T-helper 2 cell treated with Interferon-gamma antibody and Interleukin-4, amounts not matched to agents 5 μg/mL and 100 μg/mL, for 36 hours (primary cell): ENCODE measurements around the gene TMEM273.

Experiments used
- DNase-seq: peaks from one replicate; pipeline ENCODE4 v3.0.0; 2021; ENCODE audit warnings: low spot score
- H3K27ac Mint-ChIP-seq: one replicate; pipeline ENCODE4 v1.8.0; 2021; ENCODE audit warnings: mild to moderate bottlenecking, mixed read lengths
- H3K27me3 Mint-ChIP-seq: one replicate; pipeline ENCODE4 v1.8.0; 2021; ENCODE audit warnings: low read depth, mixed read lengths
- H3K36me3 Mint-ChIP-seq: one replicate; pipeline ENCODE4 v1.8.0; 2021; ENCODE audit warnings: low read depth, mixed read lengths
- H3K4me1 Mint-ChIP-seq: one replicate; pipeline ENCODE4 v1.8.0; 2021; ENCODE audit warnings: low read depth, mixed read lengths
- H3K4me3 Mint-ChIP-seq: one replicate; pipeline ENCODE4 v1.8.0; 2022; ENCODE audit warnings: mild to moderate bottlenecking, moderate library complexity, mixed read lengths
- H3K9me3 Mint-ChIP-seq: one replicate; pipeline ENCODE4 v1.8.0; 2021; ENCODE audit warnings: mixed read lengths

The TMEM273 gene

DNA sequence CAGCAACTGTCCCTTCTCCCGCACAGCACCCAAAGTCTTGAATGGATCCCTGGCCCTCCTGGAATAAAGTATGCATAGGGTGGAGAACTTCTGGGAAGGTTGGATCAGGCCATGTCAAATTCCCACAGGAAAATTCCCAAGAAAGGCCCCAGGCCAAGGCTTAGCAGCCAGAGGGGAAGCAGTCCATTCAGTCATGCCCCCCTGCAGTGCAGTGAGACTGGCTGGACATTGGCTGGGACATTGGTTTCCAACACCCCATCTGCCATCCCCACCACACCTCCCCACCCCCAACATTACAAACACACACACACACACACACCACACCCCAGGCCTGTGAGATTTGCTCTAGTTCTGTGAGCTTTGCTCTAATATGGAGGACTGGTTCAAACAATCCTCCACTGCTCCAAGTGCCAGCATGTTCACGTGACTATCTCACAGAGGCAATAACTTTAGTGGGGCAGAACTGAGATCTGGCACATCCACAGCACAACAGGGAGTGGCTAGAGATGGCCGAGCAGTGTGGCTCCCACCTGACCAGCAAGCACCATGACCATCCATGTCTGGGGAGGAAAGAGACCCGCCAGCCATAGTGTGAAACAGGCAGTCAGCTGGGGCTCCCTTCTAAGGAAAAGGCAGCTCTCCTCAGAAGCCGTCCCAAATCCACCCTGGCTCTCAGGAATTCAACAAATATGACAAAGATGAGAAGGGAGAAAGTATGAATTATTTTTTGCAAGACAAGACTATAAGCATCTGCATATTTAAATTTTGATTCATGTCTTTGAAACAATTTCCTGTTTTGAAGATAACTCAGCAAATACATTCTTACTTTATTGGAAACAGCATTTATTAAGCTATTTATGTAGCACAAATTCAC lies 47.6 kb downstream of the TMEM273 start:
- Mint-ChIP-seq H3K4me1 (no peaks in the 10 kb centered on the region), H3K9me3 (peaks cover 7% of the 10 kb centered on the region), H3K27ac (no peak overlapping the region), H3K36me3 (no peaks in the 10 kb centered on the region), H3K27me3 (peaks cover 10% of the 10 kb centered on the region), H3K4me3 (no peak overlapping the region)
- DNase-seq: no peak

DNA sequence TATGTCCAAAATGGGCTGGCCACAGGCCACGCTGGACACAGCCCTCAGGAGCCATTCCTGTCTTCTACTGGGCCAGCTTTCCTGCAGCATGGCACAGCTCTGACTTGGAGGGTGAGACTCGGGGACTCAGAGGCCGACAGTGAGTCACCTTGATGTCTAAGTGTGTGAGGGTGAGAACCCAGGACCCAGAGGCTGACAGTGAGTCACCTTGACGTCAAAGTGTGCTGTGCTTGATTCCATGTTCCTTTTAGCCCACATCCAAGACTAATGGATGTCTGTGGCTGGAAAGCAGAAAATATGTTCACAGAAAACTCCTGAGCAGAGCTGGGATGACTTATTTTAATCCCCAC lies 48.4 kb downstream of the TMEM273 start:
- Mint-ChIP-seq H3K4me1 (no peaks in the 10 kb centered on the region), H3K27me3 (peaks cover 10% of the 10 kb centered on the region), H3K4me3 (no peak overlapping the region), H3K27ac (no peak overlapping the region), H3K9me3 (peaks cover 7% of the 10 kb centered on the region), H3K36me3 (no peaks in the 10 kb centered on the region)
- DNase-seq: no peak

DNA sequence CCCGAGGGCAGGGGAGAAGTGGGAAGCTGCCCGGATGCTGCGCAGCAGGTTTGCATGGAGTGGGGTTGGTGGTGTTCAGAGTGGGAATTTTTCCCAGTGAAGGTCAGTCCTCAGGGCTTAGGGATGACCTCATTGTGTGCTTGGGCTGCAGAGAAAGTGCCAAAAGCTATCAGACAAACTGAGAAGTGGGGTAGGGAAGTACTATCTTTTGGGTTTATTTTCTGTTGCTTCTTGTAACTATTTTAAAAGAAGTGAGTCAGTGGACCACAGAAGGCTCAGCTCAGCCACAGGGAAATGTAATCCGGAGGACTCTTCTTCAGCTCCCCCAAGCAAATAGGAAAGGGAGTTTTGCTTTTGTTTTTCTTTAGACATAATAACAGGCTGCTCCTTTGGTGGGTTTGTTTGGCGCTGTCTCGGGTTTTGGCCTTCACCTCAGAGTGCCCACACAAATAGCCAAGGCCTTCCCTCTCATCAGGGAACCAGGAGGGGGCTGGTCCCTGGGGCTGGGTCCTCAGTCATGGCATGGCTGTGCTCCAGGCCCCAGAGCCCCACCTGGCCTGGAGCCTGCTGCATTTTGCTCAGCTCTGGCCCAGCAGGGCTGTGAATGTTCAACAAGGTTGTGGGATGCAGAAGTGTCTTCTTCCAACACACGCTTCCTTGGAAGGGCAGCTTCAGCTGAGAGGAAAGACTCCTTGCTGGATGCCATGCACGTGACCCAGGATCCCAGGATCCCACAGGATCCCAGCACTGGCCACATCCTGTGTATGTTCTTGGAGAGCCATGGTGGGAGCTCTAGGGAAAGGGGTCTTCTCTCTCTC lies 49.0 kb downstream of the TMEM273 start:
- H3K27ac Mint-ChIP-seq: no peak overlapping the region
- peaks cover 14% of the 10 kb centered on the region for H3K27me3 Mint-ChIP-seq
- H3K36me3 Mint-ChIP-seq: no peaks in the 10 kb centered on the region
- no peak overlapping the region for H3K4me3 Mint-ChIP-seq
- no peak for DNase-seq
- H3K9me3 Mint-ChIP-seq: peaks cover 7% of the 10 kb centered on the region
- no peaks in the 10 kb centered on the region for H3K4me1 Mint-ChIP-seq

DNA sequence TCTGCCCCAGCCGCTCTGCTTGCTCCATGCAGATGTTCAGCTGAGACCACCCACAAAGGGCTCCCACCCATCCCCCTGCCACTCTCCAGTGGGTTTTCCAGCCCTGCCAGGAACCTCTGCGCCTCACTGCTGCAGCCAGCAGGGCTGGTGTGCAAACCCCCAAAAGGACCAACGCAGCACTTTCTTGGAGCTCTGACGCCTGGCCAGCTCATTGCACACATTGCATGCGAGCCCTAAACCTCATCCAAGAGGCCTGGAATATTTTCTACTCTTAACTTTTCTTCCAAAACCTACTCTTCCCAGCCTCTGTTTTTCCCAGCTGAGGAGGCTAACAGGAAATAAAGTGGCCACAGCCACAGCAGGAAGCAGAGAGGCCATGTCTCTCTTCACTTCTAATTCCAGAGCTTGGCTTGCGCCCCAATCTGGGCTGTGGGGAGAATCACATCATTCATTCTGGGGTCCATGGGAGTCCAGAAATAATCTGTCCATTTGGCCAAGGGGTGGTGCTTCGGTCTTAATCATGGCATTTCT lies 49.8 kb downstream of the TMEM273 start:
- DNase-seq: no peak
- H3K4me1 Mint-ChIP-seq: no peaks in the 10 kb centered on the region
- no peak overlapping the region for H3K27ac Mint-ChIP-seq
- no peaks in the 10 kb centered on the region for H3K36me3 Mint-ChIP-seq
- peaks cover 14% of the 10 kb centered on the region for H3K27me3 Mint-ChIP-seq
- H3K4me3 Mint-ChIP-seq: no peak overlapping the region
- peaks cover 7% of the 10 kb centered on the region for H3K9me3 Mint-ChIP-seq

DNA sequence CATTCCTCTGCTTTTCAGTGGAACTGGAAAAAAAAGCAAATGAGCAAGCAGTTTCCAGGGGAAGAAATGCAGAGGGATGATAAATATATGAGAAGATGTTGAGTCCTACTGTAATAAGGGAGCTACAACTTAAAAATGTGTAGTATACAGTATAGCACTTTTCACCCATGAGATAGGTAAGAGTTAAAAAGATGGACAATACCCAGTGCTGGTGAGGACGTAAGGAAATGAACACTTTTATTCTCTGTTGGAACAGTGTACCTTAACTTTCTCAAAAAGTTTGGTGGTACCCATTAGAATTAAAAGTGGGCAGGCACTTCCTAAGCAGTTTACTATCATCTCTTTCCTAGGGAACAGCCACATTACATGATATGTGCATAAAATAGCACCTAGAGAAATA lies 51.7 kb downstream of the TMEM273 start:
- peaks cover 7% of the 10 kb centered on the region for H3K9me3 Mint-ChIP-seq
- no peak overlapping the region for H3K4me3 Mint-ChIP-seq
- H3K36me3 Mint-ChIP-seq: no peaks in the 10 kb centered on the region

DNA sequence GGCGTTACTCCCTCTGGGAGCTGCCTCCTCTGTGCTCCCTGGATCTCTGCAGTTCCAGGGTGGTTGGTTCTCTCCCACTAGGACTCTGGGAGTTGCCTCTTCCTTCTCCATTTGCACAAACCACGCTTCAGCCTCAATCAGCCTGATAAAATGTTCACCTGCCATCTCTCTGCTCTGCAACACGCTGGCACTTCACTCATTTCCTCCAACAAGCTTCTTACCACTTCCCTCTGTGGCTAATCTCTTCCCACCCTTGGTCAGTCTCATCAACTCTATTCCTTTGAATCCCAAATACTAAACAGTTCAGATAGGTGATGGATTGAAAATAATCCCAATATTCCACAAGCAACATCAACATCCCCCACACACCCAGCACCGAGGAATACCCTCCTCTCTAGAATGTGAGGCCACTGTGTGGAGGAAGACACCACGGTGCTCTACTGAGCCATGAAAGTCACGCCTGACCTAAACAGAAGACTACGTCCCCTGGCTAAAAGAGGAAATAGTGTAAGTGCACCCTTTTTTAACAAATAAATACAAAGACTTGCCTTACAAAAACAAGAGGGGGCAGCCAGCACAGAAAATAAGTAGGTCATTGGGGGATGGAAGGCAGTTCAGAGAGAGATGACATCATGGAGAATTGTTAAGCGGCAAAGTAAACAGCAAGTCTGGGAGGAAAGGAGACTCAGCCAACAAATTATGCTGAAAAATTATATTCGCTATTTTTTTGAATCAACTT lies 52.4 kb downstream of the TMEM273 start:
- Mint-ChIP-seq H3K36me3 (no peaks in the 10 kb centered on the region), H3K4me3 (no peak overlapping the region), H3K27me3 (peaks cover 14% of the 10 kb centered on the region), H3K4me1 (no peaks in the 10 kb centered on the region), H3K9me3 (peaks cover 7% of the 10 kb centered on the region), H3K27ac (no peak overlapping the region)
- DNase-seq: no peak

More for the DNA sequence above, 51.7 kb downstream of the TMEM273 start:
- peaks cover 14% of the 10 kb centered on the region for H3K27me3 Mint-ChIP-seq
- H3K4me1 Mint-ChIP-seq: no peaks in the 10 kb centered on the region
- DNase-seq: no peak
- H3K27ac Mint-ChIP-seq: no peak overlapping the region

DNA sequence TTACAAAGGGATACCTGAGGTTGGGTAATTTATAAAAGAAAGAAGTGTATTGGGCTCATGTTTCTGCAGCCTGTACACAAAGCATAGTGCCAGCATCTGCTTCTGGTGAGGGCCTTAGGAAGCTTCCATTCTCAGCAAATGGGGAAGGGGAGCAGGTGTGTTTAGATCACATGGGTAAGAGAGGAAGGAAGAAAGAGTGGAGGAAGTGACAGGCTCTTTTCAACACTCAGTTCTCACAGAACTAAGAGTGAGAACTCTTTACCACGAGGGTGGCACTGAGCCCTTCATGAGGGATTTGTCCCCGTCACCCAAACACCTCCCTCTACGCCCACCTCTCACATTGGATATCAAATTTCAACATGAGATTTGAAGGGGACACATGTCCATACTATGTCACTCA lies 53.9 kb downstream of the TMEM273 start:
- peaks cover 19% of the 10 kb centered on the region for H3K27me3 Mint-ChIP-seq
- H3K4me1 Mint-ChIP-seq: no peaks in the 10 kb centered on the region
- peaks cover 7% of the 10 kb centered on the region for H3K9me3 Mint-ChIP-seq
- no peak for DNase-seq
- H3K4me3 Mint-ChIP-seq: no peak overlapping the region
- no peaks in the 10 kb centered on the region for H3K36me3 Mint-ChIP-seq
- no peak overlapping the region for H3K27ac Mint-ChIP-seq

DNA sequence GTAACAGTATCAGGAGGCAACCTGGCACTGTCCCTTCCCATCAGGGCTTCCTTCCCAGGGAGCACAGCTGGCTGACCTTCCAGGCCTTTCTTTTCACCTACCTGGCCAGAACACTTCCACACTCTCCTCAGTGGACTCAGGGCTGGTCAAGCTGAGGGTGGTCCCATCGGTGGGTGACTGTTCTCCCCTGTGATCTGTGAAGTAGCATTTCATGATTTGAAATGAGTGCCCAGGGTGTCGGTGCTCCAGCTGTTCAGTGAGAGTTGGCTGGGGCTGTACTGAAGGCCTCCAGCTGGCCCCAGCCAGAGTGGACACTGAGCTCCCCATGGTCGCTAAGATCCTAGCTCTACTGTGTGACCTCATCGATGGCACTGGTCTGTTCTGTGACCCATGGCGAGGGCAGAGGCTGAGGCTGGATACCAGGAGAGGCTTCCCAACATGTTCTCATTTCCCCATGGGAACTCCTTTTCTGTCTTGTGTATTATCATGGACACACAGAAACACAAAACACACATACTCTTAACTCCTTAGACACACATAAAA lies 54.4 kb downstream of the TMEM273 start, which contains the start of gene FAM170B:
FAM170B (minus strand) TSS at position 316 of the 543 bp plus-strand sequence; CDS start at position 213, 103 bp downstream.
- Mint-ChIP-seq H3K9me3 (peaks cover 7% of the 10 kb centered on the region), H3K27me3 (peaks cover 24% of the 10 kb centered on the region), H3K27ac (no peak within 1 kb of the TSS), H3K4me3 (no peak within 1 kb of the TSS), H3K36me3 (no peaks in the 10 kb centered on the region), H3K4me1 (no peaks in the 10 kb centered on the region)
- DNase-seq: no peak

DNA sequence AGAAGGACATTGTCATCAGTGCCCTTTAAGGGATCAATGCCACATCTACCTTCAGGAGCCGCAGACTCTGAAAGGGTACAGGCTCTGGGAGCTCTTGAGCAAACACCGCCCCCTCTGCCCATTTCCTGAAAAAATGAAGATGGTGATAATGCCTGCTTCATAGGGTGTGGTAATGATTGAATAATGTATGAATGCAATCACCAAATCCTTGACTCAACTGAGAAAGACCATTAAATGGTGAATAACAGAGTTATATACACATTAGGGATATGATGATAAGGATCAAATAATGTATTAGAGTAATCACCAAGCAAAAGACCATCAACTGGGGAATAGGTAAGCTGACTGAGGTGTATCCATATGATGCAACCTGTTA lies 55.8 kb downstream of the TMEM273 start:
- no peak overlapping the region for H3K4me3 Mint-ChIP-seq
- H3K4me1 Mint-ChIP-seq: no peaks in the 10 kb centered on the region
- no peaks in the 10 kb centered on the region for H3K36me3 Mint-ChIP-seq
- no peak overlapping the region for H3K27ac Mint-ChIP-seq
- H3K27me3 Mint-ChIP-seq: peaks cover 29% of the 10 kb centered on the region
- peaks cover 7% of the 10 kb centered on the region for H3K9me3 Mint-ChIP-seq
- no peak for DNase-seq

DNA sequence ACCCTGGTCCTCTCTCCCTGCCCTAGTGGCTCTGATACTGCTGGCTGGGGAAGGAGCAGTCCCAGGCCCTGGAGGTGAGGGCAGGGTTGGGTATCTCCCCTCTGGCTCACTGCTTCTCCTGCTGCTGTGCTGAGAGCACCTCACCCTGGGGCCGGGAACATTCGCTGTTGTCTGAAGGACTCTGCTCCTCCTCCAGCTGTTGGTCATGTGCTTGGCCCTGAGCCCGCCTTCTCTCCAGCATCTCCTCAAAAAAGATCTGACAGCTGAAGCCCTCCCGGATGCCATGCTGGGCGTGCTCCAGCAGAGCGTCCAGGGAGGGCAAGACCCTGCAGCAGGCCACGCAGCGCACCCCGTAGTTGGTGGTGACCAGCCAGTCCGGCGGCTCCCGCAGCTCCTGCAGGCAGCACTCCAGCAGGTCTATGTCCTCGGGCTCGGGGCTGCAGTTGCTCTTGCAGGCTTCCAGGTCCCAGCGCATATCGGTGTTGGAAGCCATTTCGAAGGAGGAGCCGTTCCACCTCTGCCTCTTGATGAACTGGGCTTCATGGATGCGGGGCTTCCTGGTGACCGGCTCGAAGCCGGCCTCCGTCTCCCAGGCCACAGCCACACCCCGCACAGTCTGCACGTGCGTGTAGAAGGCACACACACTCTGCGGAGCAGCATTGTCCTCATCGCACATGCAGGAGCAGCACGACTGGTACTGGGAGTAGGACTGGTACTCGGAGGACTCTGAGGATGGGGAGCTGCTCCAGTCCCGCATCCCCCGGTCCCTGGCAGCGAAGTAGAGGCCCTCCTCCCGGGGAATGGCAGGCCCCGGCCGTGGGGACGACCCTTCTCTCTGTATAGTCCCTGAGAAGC lies 56.5 kb downstream of the TMEM273 start:
- Mint-ChIP-seq H3K36me3 (no peaks in the 10 kb centered on the region), H3K27me3 (peaks cover 27% of the 10 kb centered on the region), H3K27ac (no peak overlapping the region), H3K4me1 (no peaks in the 10 kb centered on the region), H3K9me3 (peaks cover 4% of the 10 kb centered on the region), H3K4me3 (no peak overlapping the region)
- no peak for DNase-seq

DNA sequence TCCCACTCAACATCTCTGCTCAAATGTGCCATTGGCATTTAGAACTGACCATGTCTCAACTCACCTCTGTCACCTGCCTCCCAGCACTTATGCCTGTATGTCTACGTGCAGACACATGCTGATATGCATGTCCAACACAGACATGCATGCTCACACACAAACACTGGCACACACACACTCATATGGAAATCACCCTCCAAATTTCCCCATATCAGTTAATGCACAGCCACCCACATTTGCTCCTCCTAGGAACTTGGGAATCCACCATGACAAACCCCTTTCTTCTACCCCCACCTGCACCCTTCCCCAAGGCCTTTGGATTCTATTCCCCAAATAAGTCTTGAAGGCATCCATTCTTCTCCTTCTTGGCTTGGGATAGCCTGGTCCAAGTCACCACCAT lies 58.8 kb downstream of the TMEM273 start:
- Mint-ChIP-seq H3K4me1 (no peaks in the 10 kb centered on the region), H3K9me3 (peaks cover 3% of the 10 kb centered on the region), H3K27ac (no peak overlapping the region), H3K27me3 (peaks cover 20% of the 10 kb centered on the region), H3K4me3 (no peak overlapping the region), H3K36me3 (no peaks in the 10 kb centered on the region)
- no peak for DNase-seq

DNA sequence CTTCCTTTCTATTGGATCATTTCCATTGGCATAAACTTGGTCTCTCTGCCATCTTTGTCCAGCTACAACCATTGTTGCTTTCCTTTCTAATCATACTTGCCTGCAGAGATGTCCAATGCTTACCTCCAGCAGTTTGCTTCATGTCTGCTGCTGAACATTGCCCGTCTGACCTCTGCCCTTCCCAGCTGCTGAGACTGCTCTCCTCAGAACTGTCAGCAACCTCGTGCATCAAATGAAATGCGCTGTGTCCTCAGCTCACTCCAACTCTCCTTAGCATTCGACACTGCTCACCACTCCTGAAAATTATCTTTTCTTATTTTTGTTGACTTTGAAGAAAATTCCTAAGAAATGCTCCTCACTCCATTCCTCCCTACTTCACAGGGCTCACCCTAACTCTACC lies 59.3 kb downstream of the TMEM273 start:
- no peak for DNase-seq
- H3K9me3 Mint-ChIP-seq: peaks cover 4% of the 10 kb centered on the region
- no peaks in the 10 kb centered on the region for H3K4me1 Mint-ChIP-seq
- no peaks in the 10 kb centered on the region for H3K36me3 Mint-ChIP-seq
- peaks cover 23% of the 10 kb centered on the region for H3K27me3 Mint-ChIP-seq
- H3K4me3 Mint-ChIP-seq: no peak overlapping the region
- no peak overlapping the region for H3K27ac Mint-ChIP-seq
